RWPE2 (cell line): ENCODE data around the gene KRT2.

Experiments used
- ATAC-seq: fragments of 200-7000 bp; cut with Tn5 transposase; 3 replicates; pipeline ENCODE4 v1.9.1; 2021; ENCODE audit warnings: low read depth
- DNase-seq: peaks from one replicate; pipeline ENCODE4 v3.0.0-alpha.2; 2020; ENCODE audit warnings: low spot score
- H3K27ac ChIP-seq: fragments of 450-650 bp; 2 replicates; pipeline ENCODE4 v1.5.1; 2017; ENCODE audit warnings: mild to moderate bottlenecking; ENCODE audit not compliant: poor library complexity, severe bottlenecking
- H3K27me3 ChIP-seq: fragments of 250-450 bp; sonication (Bioruptor Pico); 2 replicates; pipeline ENCODE4 v1.5.1; 2021; ENCODE audit warnings: mild to moderate bottlenecking, moderate library complexity; ENCODE audit not compliant: insufficient read depth, poor library complexity, severe bottlenecking
- H3K36me3 ChIP-seq: fragments of 250-450 bp; sonication (Bioruptor Pico); 2 replicates; pipeline ENCODE4 v1.5.1; 2020; ENCODE audit warnings: low read depth, mild to moderate bottlenecking, moderate library complexity
- H3K4me1 ChIP-seq: fragments of 250-450 bp; sonication (Bioruptor Pico); 2 replicates; pipeline ENCODE4 v1.5.1; 2021; ENCODE audit warnings: mild to moderate bottlenecking, moderate library complexity; ENCODE audit not compliant: insufficient read depth, poor library complexity, severe bottlenecking
- H3K4me3 ChIP-seq: fragments of 250-450 bp; sonication (Bioruptor Pico); 2 replicates; pipeline ENCODE4 v1.5.1; 2021; ENCODE audit warnings: mild to moderate bottlenecking, moderate library complexity; ENCODE audit not compliant: severe bottlenecking
- H3K9me3 ChIP-seq: fragments of 250-450 bp; sonication (Bioruptor Pico); 2 replicates; pipeline ENCODE4 v1.5.1; 2021; ENCODE audit warnings: mild to moderate bottlenecking, moderate library complexity; ENCODE audit not compliant: severe bottlenecking
- TF ChIP-seq, protein P1 (sequence below): fragments of 450-650 bp; IDR thresholded peaks from one replicate; pipeline ENCODE4 v1.5.1; 2017; ENCODE audit warnings: mild to moderate bottlenecking, moderate library complexity; ENCODE audit not compliant: poor library complexity, severe bottlenecking

Gene KRT2

GRCh38 chr12:52607314-52607713 is 44.7 kb downstream of the KRT2 start:
- Histone ChIP-seq H3K27me3 (no peaks in the 10 kb centered on the region), H3K9me3 (no peaks in the 10 kb centered on the region), H3K36me3 (no peaks in the 10 kb centered on the region), H3K4me3 (no peak overlapping the region), H3K4me1 (no peaks in the 10 kb centered on the region), H3K27ac (no peak overlapping the region)
- ATAC-seq, result no peak
- TF ChIP-seq, protein P1, sequence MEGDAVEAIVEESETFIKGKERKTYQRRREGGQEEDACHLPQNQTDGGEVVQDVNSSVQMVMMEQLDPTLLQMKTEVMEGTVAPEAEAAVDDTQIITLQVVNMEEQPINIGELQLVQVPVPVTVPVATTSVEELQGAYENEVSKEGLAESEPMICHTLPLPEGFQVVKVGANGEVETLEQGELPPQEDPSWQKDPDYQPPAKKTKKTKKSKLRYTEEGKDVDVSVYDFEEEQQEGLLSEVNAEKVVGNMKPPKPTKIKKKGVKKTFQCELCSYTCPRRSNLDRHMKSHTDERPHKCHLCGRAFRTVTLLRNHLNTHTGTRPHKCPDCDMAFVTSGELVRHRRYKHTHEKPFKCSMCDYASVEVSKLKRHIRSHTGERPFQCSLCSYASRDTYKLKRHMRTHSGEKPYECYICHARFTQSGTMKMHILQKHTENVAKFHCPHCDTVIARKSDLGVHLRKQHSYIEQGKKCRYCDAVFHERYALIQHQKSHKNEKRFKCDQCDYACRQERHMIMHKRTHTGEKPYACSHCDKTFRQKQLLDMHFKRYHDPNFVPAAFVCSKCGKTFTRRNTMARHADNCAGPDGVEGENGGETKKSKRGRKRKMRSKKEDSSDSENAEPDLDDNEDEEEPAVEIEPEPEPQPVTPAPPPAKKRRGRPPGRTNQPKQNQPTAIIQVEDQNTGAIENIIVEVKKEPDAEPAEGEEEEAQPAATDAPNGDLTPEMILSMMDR, result no peak
- no peak for DNase-seq

GRCh38 chr12:52606581-52607218 is 45.3 kb downstream of the KRT2 start:
- TF ChIP-seq, protein P1, result no peak
- Histone ChIP-seq H3K27ac (no peak overlapping the region), H3K36me3 (no peaks in the 10 kb centered on the region), H3K27me3 (no peaks in the 10 kb centered on the region), H3K9me3 (no peaks in the 10 kb centered on the region), H3K4me3 (no peak overlapping the region), H3K4me1 (no peaks in the 10 kb centered on the region)
- DNase-seq (no peak), ATAC-seq (no peak)

- Histone ChIP-seq H3K36me3 (no peaks in the 10 kb centered on the region), H3K27ac (no peak overlapping the region), H3K4me3 (no peak overlapping the region), H3K9me3 (no peaks in the 10 kb centered on the region), H3K4me1 (no peaks in the 10 kb centered on the region), H3K27me3 (no peaks in the 10 kb centered on the region)
- ATAC-seq, result no peak
- no peak for DNase-seq
- TF ChIP-seq, protein P1, result no peak
Measured at GRCh38 chr12:52606096-52606495, 45.9 kb downstream of the KRT2 start.

- Histone ChIP-seq H3K27me3 (no peaks in the 10 kb centered on the region), H3K36me3 (no peaks in the 10 kb centered on the region), H3K27ac (no peak overlapping the region), H3K4me1 (no peaks in the 10 kb centered on the region), H3K4me3 (no peak overlapping the region), H3K9me3 (no peaks in the 10 kb centered on the region)
- DNase-seq, result no peak
- TF ChIP-seq, protein P1, result no peak
- ATAC-seq, result no peak
Measured at GRCh38 chr12:52605542-52605941, 46.5 kb downstream of the KRT2 start.

GRCh38 chr12:52604859-52605258 is 47.2 kb downstream of the KRT2 start:
- TF ChIP-seq, protein P1, result no peak
- H3K4me1 ChIP-seq, result no peaks in the 10 kb centered on the region
- H3K27me3 ChIP-seq, result no peaks in the 10 kb centered on the region
- ATAC-seq (no peak), DNase-seq (no peak)
- no peak overlapping the region for H3K27ac ChIP-seq
- no peaks in the 10 kb centered on the region for H3K9me3 ChIP-seq
- no peaks in the 10 kb centered on the region for H3K36me3 ChIP-seq
- H3K4me3 ChIP-seq, result no peak overlapping the region
